ENCODE results near the gene SMOC2.

GRCh38 chr6:168413018-168413720 lies 27.8 kb upstream of the SMOC2 start:
- TF ChIP-seq POLR2A (IDR thresholded peaks at IDR 0.05) (no peak), CTCF (IDR thresholded peaks at IDR 0.05) (no peak)

Measured in prostate gland (tissue), 2 donors.